ENCODE measurements around the gene WDR37.

WDR37 gene

DNA sequence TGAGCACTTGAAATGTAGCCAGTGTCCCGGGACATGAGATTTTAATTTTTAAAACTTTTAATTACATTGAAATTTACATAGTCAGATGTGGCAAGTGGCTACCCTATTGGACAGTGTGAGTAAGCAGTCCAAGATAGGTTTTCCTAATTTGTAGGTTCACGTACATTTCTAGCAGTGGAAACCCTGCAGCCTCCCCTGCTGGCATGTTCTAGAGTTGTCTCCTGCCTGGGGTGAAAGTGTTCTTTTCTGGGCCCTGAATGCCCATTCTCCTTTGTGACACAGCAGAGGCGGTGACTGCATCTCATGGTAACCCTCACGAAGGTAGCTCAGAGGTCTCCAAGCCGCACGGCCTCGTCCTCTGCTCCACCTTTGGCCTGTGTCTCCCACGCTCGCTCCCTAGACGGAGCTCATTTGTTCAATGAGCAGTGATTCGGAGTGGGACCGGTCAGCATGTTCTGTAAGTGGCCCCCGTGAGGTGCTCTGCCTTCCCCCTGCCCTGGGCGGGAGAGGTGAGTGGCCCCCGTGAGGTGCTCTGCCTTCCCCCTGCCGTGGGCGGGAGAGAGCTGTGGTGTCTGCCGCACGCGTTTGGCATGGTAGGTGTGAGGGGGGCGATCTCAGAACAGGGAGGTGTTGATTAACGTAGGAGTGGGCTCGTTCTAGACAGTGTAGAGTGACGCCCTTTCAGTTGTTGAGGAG is 18.0 kb downstream of the WDR37 start:
- H3K27me3 ChIP-seq (ENCODE audit: insufficient read depth, low read length): no peaks in the 10 kb centered on the region
- H3K36me3 ChIP-seq (ENCODE audit: insufficient read depth, low read length): peaks cover 41% of the 10 kb centered on the region
- H3K9me3 ChIP-seq (ENCODE audit: insufficient read depth, low read depth, low read length): no peaks in the 10 kb centered on the region
- peaks cover 5% of the 10 kb centered on the region; the same call in 1 of the 2 replicates for H3K4me1 ChIP-seq (ENCODE audit: insufficient read depth, low read length)
- H3K27ac ChIP-seq (ENCODE audit: low read depth, low read length): no peak overlapping the region
- H3K9ac ChIP-seq (ENCODE audit: low read depth, low read length): no peak overlapping the region
- 95% methylated on average over 23 of the region's 24 CpGs for WGBS
- no peak overlapping the region for H3K4me3 ChIP-seq (ENCODE audit: low read length)

DNA sequence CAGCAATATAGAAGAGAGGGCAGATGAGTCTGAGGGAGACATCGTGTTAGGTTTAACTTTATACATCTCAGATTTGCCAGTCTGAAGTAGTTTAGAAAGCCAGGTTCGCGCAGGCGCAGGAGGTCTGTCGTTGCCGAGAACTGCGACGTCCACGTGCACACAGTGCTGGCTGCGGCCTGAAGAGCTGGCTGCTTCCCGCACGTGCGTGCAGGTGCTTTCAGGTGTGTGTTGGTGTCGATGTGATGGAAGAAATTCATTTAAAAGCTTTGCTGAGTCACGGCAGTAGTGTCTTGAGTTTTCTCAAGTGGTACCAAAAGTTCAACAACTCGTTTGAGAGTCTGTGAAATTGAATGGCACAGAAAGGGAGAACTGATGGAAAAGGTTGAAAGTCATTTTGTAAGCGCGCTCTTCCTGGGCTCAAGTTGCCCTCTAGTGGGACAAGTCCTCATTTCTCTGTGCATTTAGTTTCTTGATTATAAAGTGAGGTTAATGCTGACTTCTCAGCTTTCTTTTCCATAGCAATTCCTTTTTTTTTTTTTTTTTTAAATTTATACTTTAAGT is 18.6 kb downstream of the WDR37 start:
- Histone ChIP-seq H3K9me3 (ENCODE audit: insufficient read depth, low read depth, low read length) (no peaks in the 10 kb centered on the region), H3K9ac (ENCODE audit: low read depth, low read length) (no peak overlapping the region), H3K4me3 (ENCODE audit: low read length) (no peak overlapping the region), H3K4me1 (ENCODE audit: insufficient read depth, low read length) (peaks cover 5% of the 10 kb centered on the region; the same call in 1 of the 2 replicates), H3K27ac (ENCODE audit: low read depth, low read length) (no peak overlapping the region), H3K27me3 (ENCODE audit: insufficient read depth, low read length) (no peaks in the 10 kb centered on the region), H3K36me3 (ENCODE audit: insufficient read depth, low read length) (peaks cover 47% of the 10 kb centered on the region)
- WGBS: 94% methylated on average over 18 of the region's 18 CpGs

DNA sequence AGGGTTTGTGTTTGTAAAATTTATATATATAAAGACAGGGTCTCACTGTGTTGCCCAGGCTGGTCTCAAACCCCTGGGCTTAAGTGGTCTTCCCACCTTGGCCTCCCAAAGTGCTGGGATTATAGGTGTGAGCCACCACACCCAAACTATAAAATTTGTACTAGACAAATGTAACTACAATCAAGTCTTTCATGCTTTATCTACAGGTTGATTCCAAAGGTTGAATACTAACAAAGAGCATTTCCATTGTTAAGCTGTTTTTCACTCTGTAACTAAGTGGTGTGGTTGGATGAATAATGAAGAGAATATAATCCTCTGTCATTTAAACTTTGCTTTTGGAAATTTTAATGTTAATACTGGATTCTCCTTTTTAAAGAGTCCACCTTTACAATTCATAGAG is 22.5 kb downstream of the WDR37 start:
- Histone ChIP-seq H3K27me3 (ENCODE audit: insufficient read depth, low read length) (no peaks in the 10 kb centered on the region), H3K36me3 (ENCODE audit: insufficient read depth, low read length) (peaks cover 58% of the 10 kb centered on the region), H3K9me3 (ENCODE audit: insufficient read depth, low read depth, low read length) (no peaks in the 10 kb centered on the region), H3K4me3 (ENCODE audit: low read length) (no peak overlapping the region), H3K4me1 (ENCODE audit: insufficient read depth, low read length) (no peaks in the 10 kb centered on the region), H3K9ac (ENCODE audit: low read depth, low read length) (no peak overlapping the region), H3K27ac (ENCODE audit: low read depth, low read length) (no peak overlapping the region)

DNA sequence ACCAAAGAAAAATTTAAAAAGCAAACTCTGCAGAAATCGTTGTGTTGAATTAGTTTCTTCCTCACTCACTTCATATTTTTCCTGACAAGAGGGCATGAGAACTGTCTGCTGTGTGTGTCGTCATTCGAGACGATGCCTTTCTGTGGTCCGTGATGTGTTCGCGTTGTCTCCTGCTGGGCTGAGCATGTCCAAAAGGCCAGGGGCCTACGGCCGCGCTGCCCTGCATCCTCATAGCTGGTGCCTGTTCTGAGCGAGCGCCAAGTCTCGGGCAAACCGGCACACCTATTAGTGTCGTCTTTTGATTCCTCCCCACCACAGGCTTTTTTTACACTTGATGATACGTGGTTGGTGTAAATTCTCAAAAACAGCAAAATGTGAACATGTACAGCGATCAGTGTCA is 27.4 kb downstream of the WDR37 start:
- H3K36me3 ChIP-seq (ENCODE audit: insufficient read depth, low read length): peaks cover 75% of the 10 kb centered on the region
- H3K9ac ChIP-seq (ENCODE audit: low read depth, low read length): no peak overlapping the region
- H3K9me3 ChIP-seq (ENCODE audit: insufficient read depth, low read depth, low read length): no peaks in the 10 kb centered on the region
- H3K27me3 ChIP-seq (ENCODE audit: insufficient read depth, low read length): no peaks in the 10 kb centered on the region
- WGBS: 98% methylated on average over 17 of the region's 17 CpGs
- H3K4me3 ChIP-seq (ENCODE audit: low read length): no peak overlapping the region
- H3K4me1 ChIP-seq (ENCODE audit: insufficient read depth, low read length): no peaks in the 10 kb centered on the region
- no peak overlapping the region for H3K27ac ChIP-seq (ENCODE audit: low read depth, low read length)

DNA sequence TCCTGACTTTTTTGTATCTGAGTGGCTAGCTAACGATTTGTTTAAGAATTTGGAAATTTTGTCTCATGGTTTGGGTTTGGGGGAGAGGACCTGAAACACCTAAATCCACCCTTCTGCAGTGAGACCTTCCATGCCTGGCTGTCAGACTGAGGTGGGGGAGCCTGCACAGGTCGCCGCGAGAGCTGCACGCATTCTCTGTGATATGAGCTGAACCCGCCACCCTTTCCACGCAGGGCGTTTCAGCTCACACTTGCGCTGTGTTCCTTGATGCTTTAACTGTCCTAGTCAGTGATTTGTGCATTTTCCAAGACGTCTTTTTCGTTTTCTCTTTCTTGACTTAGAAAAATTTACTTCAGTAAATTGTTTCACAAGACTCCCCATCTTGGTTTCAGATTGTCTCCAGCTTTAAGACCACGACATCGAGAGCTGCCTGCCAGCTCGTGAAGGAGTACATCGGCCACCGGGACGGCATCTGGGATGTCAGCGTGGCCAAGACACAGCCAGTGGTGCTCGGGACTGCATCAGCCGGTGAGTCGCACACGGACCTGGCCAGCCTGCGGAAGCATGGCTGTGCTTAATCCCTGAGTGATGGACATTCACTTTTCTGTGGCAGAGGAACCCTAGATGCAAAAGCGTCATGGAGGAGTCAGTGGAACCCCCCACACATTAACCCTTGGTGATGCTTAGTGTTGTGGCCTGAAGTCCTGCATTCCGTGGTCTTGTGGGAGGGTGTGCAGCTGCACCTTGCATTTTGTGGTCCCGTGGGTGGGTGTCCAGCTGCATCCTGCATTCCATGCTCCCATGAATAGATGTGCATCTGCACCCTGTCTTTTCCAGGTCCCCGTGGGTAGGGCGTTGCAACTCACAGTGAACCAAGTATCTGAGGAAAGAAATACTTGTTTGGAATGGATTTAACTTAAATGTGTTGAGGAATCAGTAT is 28.1 kb downstream of the WDR37 start:
- 95% methylated on average over 28 of the region's 28 CpGs for WGBS
- Histone ChIP-seq H3K36me3 (ENCODE audit: insufficient read depth, low read length) (peaks cover 77% of the 10 kb centered on the region), H3K27me3 (ENCODE audit: insufficient read depth, low read length) (no peaks in the 10 kb centered on the region)

DNA sequence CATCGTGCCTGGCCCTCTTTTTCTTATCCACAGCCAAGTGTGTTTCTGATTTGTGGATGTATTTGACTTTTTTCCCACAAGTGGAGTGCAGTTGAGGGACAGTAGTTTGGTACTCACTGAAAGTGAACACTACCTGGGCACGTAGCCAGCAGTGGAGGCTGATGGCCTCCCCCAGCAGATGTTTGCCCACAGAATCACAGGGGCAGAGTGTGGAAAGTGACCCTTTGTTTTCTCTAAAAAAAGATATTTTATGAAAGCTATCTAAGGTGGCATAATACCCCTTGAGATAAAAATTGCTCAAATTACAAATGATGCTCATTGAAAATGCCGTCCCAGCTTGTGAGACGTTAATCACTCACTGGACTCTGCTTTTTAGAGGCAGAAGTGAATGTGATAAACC is 29.1 kb downstream of the WDR37 start:
- no peak overlapping the region for H3K27ac ChIP-seq (ENCODE audit: low read depth, low read length)
- 92% methylated on average over 4 of the region's 4 CpGs for WGBS
- H3K36me3 ChIP-seq (ENCODE audit: insufficient read depth, low read length): peaks cover 72% of the 10 kb centered on the region
- no peaks in the 10 kb centered on the region for H3K9me3 ChIP-seq (ENCODE audit: insufficient read depth, low read depth, low read length)
- no peaks in the 10 kb centered on the region for H3K4me1 ChIP-seq (ENCODE audit: insufficient read depth, low read length)
- no peak overlapping the region for H3K9ac ChIP-seq (ENCODE audit: low read depth, low read length)
- H3K27me3 ChIP-seq (ENCODE audit: insufficient read depth, low read length): no peaks in the 10 kb centered on the region
- no peak overlapping the region for H3K4me3 ChIP-seq (ENCODE audit: low read length)

More for the DNA sequence above, 28.1 kb downstream of the WDR37 start:
- no peak overlapping the region for H3K27ac ChIP-seq (ENCODE audit: low read depth, low read length)
- H3K4me3 ChIP-seq (ENCODE audit: low read length): no peak overlapping the region
- H3K9me3 ChIP-seq (ENCODE audit: insufficient read depth, low read depth, low read length): no peaks in the 10 kb centered on the region
- no peak overlapping the region for H3K9ac ChIP-seq (ENCODE audit: low read depth, low read length)
- H3K4me1 ChIP-seq (ENCODE audit: insufficient read depth, low read length): no peaks in the 10 kb centered on the region

DNA sequence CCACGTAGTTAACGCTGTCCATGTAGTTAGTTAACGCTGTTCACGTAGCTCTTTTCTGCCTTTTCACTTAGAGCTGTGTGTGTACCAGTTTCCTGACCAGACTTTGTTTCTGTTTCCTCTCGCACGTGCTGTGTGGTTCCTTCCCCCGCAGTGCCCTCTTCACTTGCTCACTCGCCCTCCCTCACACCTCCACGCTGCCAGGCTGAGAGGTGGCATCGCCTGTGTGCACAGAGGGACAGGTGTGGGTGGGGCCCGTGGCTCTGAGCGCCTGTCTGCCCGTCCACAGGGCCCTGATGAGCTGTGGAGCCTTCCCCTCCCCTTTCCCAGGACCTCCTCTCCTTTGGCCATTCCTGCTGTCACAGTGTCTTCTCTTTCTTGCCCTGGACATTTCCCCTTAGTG is 30.6 kb downstream of the WDR37 start:
- Histone ChIP-seq H3K36me3 (ENCODE audit: insufficient read depth, low read length) (peaks cover 75% of the 10 kb centered on the region), H3K9ac (ENCODE audit: low read depth, low read length) (no peak overlapping the region), H3K4me1 (ENCODE audit: insufficient read depth, low read length) (no peaks in the 10 kb centered on the region), H3K27ac (ENCODE audit: low read depth, low read length) (no peak overlapping the region), H3K27me3 (ENCODE audit: insufficient read depth, low read length) (no peaks in the 10 kb centered on the region), H3K4me3 (ENCODE audit: low read length) (no peak overlapping the region), H3K9me3 (ENCODE audit: insufficient read depth, low read depth, low read length) (no peaks in the 10 kb centered on the region)
- WGBS: 96% methylated on average over 13 of the region's 13 CpGs

DNA sequence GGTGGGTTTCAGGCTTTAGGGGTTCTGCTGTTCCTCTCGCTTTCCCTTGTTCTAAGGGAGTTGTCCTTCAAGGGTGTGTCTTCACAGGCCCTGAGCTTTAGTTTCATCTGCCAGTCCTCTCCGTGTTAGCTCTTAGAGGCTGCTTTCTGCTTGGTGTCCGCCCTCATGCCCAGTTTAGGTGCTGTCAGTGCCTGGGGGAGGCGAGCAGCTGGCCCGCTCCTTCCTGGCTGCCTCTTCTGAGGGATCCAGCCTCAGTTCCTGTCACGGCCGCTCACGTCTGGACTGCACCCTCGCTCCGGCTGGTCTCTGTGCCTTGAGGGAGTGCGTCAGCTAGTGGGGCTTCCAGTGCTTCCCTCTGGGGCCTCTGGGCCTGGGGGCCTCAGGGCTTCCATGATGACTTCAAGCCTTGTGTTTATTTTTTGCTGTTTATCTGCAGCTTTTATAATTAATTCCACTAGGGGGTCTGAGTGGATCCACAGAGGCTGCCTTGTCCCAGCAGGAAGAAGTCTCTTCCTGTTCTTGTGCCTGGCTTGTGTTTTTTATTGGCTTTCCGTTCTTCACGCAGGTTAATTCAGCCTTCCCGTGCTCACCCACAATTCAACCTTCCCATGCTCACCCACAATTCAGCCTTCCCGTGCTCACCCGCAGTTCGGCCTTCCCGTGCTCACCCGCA is 33.0 kb downstream of the WDR37 start:
- H3K27me3 ChIP-seq (ENCODE audit: insufficient read depth, low read length): no peaks in the 10 kb centered on the region
- no peak overlapping the region for H3K4me3 ChIP-seq (ENCODE audit: low read length)
- no peak overlapping the region for H3K9ac ChIP-seq (ENCODE audit: low read depth, low read length)
- H3K4me1 ChIP-seq (ENCODE audit: insufficient read depth, low read length): no peaks in the 10 kb centered on the region
- H3K27ac ChIP-seq (ENCODE audit: low read depth, low read length): no peak overlapping the region
- 88% methylated on average over 19 of the region's 19 CpGs for WGBS
- H3K9me3 ChIP-seq (ENCODE audit: insufficient read depth, low read depth, low read length): no peaks in the 10 kb centered on the region
- peaks cover 68% of the 10 kb centered on the region for H3K36me3 ChIP-seq (ENCODE audit: insufficient read depth, low read length)

DNA sequence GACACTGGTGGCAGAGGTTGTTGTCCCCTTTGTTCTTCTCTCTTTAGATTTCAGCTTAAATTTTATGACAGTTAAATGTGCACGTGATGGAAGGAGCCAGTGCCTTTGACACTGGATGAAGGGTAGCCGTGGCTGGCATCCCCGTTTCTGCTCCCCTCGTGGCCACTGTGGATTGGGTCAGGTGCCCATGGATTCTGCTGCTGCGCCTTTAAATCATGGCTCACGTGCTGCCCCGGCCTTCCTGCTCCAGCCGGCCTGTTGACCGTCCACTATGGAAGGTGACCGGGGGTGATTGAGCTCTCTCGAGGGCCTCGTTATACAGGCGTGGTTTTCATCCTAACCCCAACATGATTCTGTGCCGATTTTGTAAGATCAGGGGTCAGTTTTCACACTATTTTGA is 34.5 kb downstream of the WDR37 start:
- 95% methylated on average over 14 of the region's 14 CpGs for WGBS
- H3K36me3 ChIP-seq (ENCODE audit: insufficient read depth, low read length): peaks cover 57% of the 10 kb centered on the region

DNA sequence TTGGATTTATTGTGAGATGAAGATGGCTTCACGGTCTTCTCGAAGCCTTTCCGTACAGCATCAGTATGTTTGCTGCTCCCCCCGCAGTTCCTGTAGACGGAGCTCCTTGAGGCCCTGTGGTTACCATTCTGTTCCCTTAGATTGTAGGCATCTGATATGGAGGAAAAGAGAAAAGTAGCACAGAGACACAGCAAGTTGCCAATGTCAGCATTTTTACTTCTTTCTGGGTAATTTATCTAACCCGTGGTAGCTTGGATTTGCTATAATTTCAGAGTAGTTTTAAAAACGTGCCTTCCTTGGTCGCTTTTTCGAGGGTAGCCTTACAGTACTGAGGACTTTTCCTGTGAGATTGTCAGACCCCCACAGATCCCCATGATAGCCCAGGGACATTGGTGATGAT is 37.5 kb downstream of the WDR37 start:
- Histone ChIP-seq H3K27me3 (ENCODE audit: insufficient read depth, low read length) (no peaks in the 10 kb centered on the region), H3K4me3 (ENCODE audit: low read length) (no peak overlapping the region), H3K9me3 (ENCODE audit: insufficient read depth, low read depth, low read length) (no peaks in the 10 kb centered on the region), H3K36me3 (ENCODE audit: insufficient read depth, low read length) (peaks cover 61% of the 10 kb centered on the region), H3K4me1 (ENCODE audit: insufficient read depth, low read length) (no peaks in the 10 kb centered on the region), H3K27ac (ENCODE audit: low read depth, low read length) (no peak overlapping the region), H3K9ac (ENCODE audit: low read depth, low read length) (no peak overlapping the region)
- 95% methylated on average over 9 of the region's 9 CpGs for WGBS

More for the DNA sequence above, 34.5 kb downstream of the WDR37 start:
- Histone ChIP-seq H3K9ac (ENCODE audit: low read depth, low read length) (no peak overlapping the region), H3K27me3 (ENCODE audit: insufficient read depth, low read length) (no peaks in the 10 kb centered on the region), H3K27ac (ENCODE audit: low read depth, low read length) (no peak overlapping the region), H3K9me3 (ENCODE audit: insufficient read depth, low read depth, low read length) (no peaks in the 10 kb centered on the region), H3K4me3 (ENCODE audit: low read length) (no peak overlapping the region), H3K4me1 (ENCODE audit: insufficient read depth, low read length) (no peaks in the 10 kb centered on the region)

Data from HUES64 (cell line).